Middle frontal gyrus (tissue), 1 donor: ENCODE results near the gene SSC4D.
A peak's percentile ranks its signal among the peaks of the same experiment; 100 is the strongest.
"Not testable (repeated sequence)": the region's sequence is repeated elsewhere in the genome, so short reads cannot be mapped to it uniquely, and the experiment has no call there.

Source experiments
- DNase-seq: peaks from one replicate; pipeline ENCODE4 v3.0.0-alpha.2; 2015; ENCODE audit warnings: low spot score; ENCODE audit errors: extremely low spot score

SSC4D gene

GRCh38 chr7:76387789-76388188, 21.7 kb downstream of the SSC4D start:
- not testable (repeated sequence) for DNase-seq

DNA sequence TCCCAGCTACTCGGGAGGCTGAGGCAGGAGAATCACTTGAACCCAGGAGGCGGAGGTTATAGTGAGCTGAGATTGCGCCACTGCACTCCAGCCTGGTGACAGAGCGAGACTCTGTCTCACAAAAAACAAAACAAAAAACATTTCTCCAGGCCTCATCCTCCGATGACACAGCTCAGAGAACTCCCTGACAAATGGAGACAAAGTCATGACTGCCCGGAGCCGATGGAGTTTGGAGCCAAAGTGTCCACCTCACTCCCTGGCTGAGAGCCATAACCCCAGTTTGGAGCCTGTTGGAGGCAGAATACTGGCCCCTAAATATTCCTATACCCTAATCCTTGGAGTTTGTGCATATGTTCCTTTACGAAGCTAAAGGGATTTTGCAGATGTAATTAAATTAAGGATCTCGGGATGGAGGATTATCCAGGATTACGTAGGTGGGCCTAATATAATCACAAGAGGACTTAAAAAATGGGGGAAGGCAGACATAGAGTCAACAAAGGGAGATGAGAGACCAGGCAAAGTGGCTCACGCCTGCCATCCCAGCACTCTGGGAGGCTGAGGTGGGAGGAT, 22.7 kb downstream of the SSC4D start:
- no peak for DNase-seq

DNA sequence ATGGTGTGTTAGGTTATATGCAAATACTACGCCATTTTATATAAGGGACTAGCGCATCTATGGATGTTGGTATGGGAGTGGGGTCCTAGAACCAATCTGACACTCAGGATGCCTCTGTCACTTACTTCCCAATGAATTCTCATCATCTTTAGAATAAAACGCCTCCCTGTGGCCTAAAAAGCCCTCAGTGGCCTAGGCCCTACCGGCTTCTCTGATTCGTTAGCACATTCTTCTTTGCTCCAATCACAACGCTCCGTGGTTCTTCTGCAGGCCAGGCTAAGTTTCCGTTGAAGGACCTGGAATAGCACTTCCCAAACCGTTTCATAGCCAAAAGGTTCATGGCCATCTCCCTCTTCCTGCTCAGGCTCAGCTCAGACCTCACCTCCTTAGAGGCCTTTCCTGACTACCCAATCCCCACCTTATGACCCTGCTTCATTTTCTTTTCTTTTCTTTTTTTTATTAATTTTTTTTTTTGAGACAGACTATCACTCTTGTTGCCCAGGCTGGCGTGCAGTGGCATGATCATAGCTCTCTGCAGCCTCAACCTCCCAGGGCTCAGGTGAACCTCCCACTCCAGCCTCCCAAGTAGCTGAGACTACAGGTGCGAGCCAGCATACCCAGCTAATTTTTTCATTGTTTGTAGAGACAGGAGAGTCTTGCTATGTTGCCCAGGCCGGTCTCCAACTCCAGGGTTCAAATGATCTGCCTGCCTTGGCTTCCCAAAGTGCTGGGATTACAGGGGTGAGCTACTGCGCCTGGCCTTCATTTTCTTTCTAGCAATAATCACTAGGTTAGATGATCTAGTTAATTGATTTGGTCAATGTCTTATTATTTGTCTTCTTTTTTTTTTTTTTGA, 26.2 kb downstream of the SSC4D start:
- DNase-seq: no peak

DNA sequence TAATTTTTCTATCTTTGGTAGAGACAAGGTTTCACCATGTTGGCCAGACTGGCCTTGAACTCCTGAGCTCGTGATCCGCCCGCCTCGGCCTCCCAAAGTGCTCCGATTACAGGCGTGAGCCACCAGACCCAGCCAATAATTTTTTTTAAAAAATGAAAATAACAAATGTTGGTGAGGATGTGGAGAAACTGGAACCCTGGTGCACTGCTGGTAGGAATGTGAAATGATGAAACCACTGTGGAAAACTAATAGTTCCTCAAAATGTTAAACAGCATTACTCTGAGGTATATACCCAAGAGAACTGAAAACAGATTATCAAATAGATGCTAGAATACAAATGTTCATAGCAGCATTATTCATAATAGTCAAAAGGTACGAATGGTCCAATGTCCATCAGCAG, 27.7 kb downstream of the SSC4D start:
- no peak for DNase-seq

GRCh38 chr7:76380623-76380966, 28.9 kb downstream of the SSC4D start:
- no peak for DNase-seq

- DNase-seq: no peak
Measured at GRCh38 chr7:76377186-76377918, 32.1 kb downstream of the SSC4D start.

DNA sequence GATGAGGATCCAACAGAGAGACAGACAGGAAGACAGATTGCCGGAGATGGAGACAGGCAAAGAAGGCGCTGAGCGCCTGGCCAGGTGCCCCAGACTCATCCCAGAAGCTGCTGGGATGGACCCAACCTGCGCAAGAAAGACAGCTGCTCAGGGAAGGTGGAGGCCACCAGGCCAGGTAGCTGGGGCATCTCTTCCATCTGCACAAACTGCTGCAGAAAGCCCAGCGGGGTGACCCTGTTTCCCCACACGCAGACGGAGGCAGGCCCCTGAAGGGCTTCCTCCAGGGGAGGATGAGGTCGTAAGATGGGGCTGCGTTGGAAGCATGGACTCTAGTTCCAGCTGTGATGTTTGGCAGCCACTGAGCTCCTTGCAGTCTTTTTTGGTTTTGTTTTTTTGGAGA, 34.2 kb downstream of the SSC4D start:
- DNase-seq: no peak

DNA sequence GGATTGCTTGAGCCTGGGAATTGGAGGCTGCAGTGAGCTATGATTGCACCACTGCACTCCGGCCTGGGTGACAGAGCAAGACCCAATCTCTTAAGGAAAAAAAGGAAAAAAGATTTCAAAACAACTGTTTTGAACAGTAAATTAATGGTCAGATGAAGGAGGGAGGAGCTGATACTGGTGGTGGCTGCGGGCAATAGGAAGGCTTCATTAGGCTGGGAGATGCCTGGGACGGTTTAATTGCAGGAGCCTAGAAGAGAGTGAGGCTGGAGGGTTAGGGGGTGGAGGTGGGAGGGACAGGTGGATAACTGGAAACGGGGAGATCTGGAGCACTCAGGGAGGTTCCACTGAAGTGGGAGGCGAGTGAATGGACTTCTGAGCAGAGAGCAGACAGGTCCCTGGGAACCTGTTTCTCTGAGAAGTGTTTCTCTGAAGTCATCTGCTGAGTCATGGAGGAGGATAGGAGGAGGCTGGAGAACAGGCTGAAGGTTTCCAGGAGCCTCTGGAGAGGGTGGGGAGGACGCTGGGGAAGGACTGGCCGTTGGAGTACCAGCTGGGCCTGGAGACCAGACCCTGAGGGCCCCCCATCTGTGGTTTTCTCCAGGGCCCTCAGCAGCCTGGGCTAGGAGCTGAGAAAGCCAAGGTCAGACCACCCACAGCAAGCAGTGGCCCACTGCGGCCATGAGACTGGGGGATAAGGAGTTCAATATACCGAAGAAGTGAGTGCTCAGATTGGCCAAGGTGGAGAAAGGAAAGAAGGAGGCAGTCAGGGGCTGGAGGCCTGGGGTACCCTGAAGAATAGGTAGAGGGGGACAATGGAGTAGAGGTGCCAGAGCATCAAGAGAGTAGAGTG, 36.3 kb downstream of the SSC4D start:
- no peak for DNase-seq

- no peak for DNase-seq
Measured at GRCh38 chr7:76371396-76371795, 38.1 kb downstream of the SSC4D start.

GRCh38 chr7:76369018-76369417, 40.5 kb downstream of the SSC4D start:
- no peak for DNase-seq

DNA sequence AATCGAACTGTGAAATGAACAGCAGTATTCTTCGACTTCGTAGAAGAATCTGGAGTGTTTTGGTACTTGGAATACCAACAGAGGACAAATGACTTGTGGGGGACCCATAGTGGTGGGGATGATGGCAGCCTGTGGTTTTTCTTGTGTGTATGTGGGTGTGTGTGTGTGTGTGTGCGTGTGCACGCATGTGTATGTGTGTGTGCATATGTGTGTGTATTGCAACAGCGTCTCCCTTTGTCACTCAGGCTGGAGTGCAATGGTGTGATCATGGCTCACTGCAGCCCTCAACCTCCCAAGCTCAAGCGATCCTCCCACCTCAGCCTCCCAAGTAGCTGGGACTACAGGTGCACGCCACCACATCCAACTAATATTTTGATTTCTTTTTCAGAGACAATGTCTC, 41.3 kb downstream of the SSC4D start:
- no peak for DNase-seq

DNA sequence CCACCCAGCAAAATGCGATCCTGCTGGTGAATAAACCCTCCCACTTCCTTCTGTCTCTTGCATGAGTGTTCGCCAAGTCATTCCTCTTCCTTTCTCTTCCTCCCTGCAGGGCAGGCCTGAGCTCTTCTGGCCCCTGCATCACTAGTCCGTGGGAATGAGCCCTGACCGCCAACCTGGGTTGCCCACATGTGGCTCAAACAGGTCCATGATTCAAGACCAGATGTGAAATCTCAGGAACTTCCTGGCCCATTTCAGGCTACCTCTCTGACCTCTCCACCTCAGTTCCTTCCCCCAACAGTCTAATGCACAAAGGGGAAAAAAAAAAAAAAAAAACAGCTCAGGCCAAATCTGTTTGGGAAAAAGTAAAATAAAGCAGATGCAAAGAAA, 45.3 kb downstream of the SSC4D start:
- DNase-seq: no peak

DNA sequence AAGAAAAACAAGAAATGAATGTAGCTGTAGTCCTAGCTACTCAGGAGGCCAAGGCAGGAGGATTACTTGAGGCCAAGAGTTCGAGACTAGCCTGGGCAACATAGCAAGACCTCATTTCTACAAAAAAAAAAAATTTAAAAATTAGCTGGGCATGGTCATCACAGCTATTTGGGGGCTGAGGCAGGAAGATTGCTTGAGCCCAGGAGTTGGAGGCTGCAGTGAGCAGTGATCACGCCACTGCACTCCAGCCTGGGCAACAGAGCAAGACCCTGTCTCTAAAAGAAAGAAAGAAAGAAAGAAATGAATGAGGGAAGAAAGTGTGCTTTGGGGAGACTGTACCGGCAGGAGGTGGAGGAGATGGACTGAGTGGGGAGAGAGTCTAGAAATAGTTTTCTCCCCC, 45.7 kb downstream of the SSC4D start:
- DNase-seq: not testable (repeated sequence)

GRCh38 chr7:76359978-76360638, 49.4 kb downstream of the SSC4D start:
- DNase-seq: no peak

DNA sequence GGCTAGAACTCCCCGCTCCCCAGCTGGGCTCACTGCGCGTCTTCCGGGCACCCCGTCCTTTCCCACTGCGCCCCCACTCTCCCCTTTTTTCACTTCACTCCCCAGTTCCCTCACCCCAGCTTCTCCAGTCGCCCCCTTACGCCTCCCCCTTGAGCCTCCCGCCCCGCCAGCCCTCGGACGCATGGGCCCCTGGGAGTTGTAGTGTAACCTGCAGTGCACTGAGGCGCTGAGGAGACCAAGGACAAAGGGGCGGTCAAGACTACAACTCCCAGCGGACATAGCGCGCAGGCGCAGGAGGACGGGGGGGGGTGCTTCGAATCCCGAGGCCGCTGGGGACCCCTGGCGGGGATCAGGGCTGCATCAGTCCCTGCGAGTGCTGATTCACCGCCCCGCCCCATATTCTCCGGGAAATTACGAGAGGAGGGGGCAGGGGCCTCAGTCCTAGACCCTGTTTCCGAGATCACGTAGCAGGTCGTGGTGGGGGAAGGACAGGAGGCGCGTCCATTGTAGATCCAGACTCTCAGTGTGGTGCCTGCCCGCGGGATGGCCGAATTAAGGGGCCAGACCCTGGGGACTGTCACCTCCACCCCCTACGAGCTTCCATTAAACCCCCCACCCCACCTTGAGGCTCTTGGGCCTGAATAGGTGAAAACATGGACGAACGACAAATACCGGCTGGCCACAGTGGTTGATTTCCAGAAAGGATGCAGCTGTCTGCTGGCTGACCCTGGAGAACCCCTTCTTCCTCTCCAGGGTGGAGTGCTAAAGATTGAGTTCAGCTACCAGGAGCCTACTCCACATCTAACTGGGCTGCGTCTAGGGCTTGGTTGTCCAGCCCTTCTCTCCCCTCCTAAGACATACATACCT, 50.2 kb downstream of the SSC4D start:
- DNase-seq: peak; percentile 94

DNA sequence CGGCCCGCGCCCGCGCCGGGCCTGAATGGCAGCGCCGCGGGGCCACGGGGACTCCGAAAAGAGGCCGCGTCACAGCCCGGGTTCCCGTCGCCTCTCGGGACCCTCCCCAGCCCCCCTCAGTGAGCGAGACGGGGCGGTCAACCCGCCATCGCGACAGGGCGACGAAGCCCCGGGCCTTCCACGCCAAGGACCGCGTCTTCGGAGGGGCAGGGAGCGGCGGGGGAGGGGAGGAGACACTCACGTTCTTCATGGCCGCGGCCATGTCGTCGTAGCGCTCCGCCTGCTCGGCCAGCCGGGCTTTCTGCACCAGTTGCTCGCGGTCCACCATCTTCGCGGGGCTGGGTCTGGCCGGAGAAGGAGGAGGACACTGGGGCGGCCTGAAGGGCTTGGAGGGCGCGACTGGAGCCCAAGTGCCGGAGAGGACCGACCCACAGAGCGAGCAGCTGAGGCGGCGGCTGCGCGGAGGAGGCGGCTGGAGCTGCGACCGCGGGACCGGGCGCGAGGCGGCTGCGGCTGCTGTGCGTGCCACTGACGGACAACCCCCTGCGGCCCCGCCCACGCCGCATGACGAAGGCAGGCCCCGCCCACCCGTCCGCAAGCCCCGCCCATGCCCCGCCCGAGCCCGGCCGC, 50.9 kb downstream of the SSC4D start, which contains the start of gene YWHAG:
Gene YWHAG (minus strand): TSS at position 511 of the 630 bp plus-strand sequence. CDS start 183 bp downstream, at position 328.
- DNase-seq: peak; percentile 80

DNA sequence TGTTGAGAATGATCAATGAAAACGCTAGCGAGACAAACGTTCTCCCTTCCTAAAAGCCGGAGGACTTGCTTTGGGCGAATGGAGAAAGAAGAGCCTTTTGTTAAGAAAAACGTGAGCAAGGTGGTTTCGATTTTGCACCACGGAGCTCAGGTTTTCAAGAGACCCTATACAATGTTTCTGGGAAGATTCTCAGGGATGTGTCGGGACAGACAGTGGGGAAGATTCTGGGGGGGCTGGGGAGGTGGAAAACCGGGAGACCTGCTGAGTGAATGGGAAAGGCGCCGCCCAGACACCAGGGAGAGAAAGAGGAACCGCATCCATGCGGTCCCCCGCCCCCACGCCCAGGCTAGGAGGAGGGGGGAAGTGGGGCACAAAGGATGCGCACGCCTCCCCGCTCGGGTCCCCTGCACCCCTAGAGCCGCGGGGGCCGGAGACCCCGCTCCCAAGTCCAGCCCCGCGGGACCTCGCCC, 51.5 kb downstream of the SSC4D start:
- no peak for DNase-seq

DNA sequence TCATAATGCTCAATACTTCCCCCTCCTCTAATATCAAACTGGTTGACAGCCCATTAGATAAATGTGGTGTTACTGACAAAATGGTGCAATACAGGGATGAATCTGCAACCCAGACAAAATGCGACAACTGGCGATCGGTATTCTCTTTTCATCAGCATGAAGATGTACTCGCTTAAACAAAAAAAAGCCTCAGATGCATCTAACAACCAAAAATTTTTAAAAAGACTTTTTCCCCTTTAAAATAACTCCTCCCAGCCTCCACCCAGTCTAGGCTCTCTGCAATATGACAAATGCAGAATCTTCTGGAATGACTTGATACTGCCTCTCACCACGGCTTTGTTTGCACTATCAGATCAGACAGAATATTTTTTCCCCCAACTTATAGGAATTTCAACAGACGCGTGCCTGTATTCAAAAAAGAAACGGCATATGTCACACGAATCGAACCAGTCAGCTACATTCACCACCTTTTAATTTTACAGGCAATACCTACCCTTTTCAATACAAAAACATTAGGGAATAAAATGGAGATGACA, 52.0 kb downstream of the SSC4D start:
- no peak for DNase-seq

DNA sequence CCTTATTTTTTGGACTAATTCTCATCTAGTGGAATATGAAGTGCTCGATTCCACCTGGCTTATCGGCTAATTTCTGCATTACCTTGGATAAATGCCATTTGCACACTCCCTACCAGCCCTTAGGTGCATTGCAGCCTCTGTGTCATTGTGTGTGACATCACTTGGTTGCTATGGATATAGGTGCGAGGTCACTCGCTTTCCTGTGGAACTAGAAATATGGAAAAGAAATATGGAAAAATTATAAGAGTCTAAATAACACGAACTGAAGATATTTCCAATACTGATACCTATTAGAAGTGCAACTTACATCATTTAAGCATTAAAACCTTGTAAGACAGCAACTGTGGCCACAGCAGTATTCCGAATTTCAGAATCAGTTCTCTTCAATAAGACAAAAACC, 52.7 kb downstream of the SSC4D start:
- DNase-seq: no peak
